ENCODE data around the gene ZKSCAN4. TPM values are rescaled to one million over a fixed set of nuclear protein-coding genes. Genes with fewer than 3 reads are reported as not detected.

ZKSCAN4 gene
- polyA plus RNA-seq, 1 of the 3 experiments (the other 2 are of a cell fraction), result 2.9 TPM

DNA sequence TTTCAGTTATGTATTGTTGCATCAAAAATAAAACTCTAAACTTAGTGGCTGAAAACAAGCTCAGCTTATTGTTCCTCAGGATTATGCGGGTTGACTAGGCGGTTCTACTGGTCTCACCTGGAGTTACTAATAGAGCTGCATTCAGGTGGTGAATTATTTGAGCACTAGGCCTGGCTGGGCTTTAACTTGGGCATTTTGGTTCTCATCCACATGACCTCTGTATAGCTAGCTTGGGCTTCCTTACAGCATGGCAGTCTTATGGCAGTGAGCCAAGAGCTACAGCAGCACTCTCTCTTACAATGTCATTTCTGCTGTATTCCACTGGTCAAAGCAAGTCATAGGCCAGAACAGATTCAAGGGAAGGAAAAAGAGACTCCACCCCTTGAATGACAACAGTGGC is 30.9 kb upstream of the ZKSCAN4 start:
- peaks cover 0 to 7% of the 10 kb centered on the region in 2 experiments; a peak in 2 of 4 replicates for H3K4me1 ChIP-seq (ENCODE audit: control insufficient read depth in 1 of 2, insufficient read depth in 2 of 2, low read depth in 1 of 2, low read length in 1 of 2)
- ChIA-PET POLR2A (interaction anchor here (1.7 to 2.6 kb wide), 2 partner anchors 16 to 53 kb away, joined by 5 to 14 read pairs; partner anchors contain the start of genes ZSCAN26 and ZSCAN31), CTCF (interaction anchor here (0.9 to 1.2 kb wide), 2 partner anchors 65 to 73 kb away, joined by 3 to 4 read pairs; no protein-coding TSS in a partner anchor)
- no peaks in the 10 kb centered on the region for H3K9me3 ChIP-seq
- TF ChIP-seq YY1 (IDR thresholded peaks at IDR 0.05; ENCODE audit: low read depth) (no peak), GATA2 (CRISPR knock-in tag; IDR thresholded peaks at IDR 0.05) (no peak), POLR2AphosphoS5 (IDR thresholded peaks at IDR 0.05; ENCODE audit: low read depth, low read length) (no peak), EP300 (IDR thresholded peaks at IDR 0.05; ENCODE audit: borderline replicate concordance in 1 of 2, low read depth in 1 of 2, low read length in 1 of 2) (no peak), RAD21 (IDR thresholded peaks at IDR 0.05; ENCODE audit: low read length) (no peak)
- H3K36me3 ChIP-seq (replicated peaks in 1 of 2; ENCODE audit: control insufficient read depth in 1 of 2, insufficient read depth in 2 of 2, low read length in 1 of 2), result peaks cover 32 to 44% of the 10 kb centered on the region in 2 experiments
- no peak overlapping the region for H2AFZ ChIP-seq (ENCODE audit: low read depth)
- WGBS (ENCODE audit: low lambda C conversion rate), result 100% methylated on average over 2 of the region's 2 CpGs
- no peaks in the 10 kb centered on the region for H4K20me1 ChIP-seq (ENCODE audit: insufficient read depth)
- no peaks in the 10 kb centered on the region for H3K9me2 ChIP-seq
- H3K27ac ChIP-seq (ENCODE audit: low read depth in 2 of 2, low read length in 1 of 2), result no peak overlapping the region
- peaks cover 22% of the 10 kb centered on the region; the same call in 1 of the 2 replicates for H3K79me2 ChIP-seq (ENCODE audit: insufficient read depth)
- peak overlapping the region in 1 of 2 experiments; percentile 93; a peak in 1 of 4 replicates for H3K4me3 ChIP-seq (ENCODE audit: low read depth in 2 of 2, low read length in 1 of 2)
- no peak overlapping the region for H3K4me2 ChIP-seq
- H3F3A ChIP-seq (replicated peaks; ENCODE audit: insufficient read depth), result peaks cover 4% of the 10 kb centered on the region
- DNase-seq, result no peak
- H3K9ac ChIP-seq, result no peak overlapping the region
- H3K27me3 ChIP-seq (ENCODE audit: insufficient read depth), result no peaks in the 10 kb centered on the region

DNA sequence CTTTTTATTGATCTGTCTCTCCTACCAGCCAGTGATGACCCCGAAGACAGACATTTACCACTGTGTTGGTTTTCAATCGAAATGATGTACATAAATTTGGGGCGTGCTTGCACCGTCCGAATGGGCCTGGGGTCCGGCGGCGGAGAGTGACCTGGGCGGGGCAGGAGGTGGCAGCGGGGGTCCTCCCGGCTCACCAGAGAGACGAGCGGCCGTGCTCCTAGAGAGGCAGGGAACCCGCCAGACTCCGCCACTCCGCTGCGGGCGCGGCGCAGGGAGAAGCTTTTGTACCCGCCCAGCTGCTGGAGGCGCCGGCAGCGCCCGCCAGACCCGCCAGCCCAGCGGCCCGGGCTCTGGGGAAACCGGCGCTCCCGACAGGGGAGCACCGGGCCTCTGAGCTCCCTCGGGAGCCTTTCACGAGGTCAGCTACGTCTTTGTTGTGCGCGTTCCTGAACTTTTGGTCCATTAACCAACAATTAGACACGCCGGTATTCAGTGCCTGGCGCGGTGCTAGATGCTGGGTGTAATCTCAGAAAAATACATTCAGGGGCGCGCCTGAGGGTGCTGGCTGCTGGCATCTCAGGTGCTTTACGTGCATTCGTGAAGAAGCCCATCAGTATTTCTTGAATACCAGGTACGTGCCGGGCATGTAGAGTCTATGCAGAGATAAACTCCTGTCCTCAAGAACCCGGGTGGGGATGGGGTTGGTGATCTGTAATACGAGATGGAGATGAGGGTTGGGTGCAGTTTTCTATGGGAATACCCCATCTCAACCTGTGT is 29.4 kb upstream of the ZKSCAN4 start, which contains the start of gene PGBD1:
Gene PGBD1, plus strand, starts transcription at position 285 of the 777 bp plus-strand sequence. CDS start 2,242 bp downstream, outside the sequence.
- WGBS (ENCODE audit: low lambda C conversion rate), result 2% methylated on average over 11 of the region's 50 CpGs
- Histone ChIP-seq H2AFZ (ENCODE audit: low read depth) (peak within 1 kb of the TSS; percentile 99), H3K4me1 (ENCODE audit: control insufficient read depth in 1 of 2, insufficient read depth in 2 of 2, low read depth in 1 of 2, low read length in 1 of 2) (peaks cover 0 to 7% of the 10 kb centered on the region in 2 experiments; a peak in 2 of 4 replicates), H3K9me2 (no peaks in the 10 kb centered on the region), H3F3A (replicated peaks; ENCODE audit: insufficient read depth) (peaks cover 8% of the 10 kb centered on the region), H3K9me3 (no peaks in the 10 kb centered on the region), H3K27me3 (ENCODE audit: insufficient read depth) (no peaks in the 10 kb centered on the region), H3K79me2 (ENCODE audit: insufficient read depth) (peaks cover 22% of the 10 kb centered on the region; the same call in 1 of the 2 replicates), H3K36me3 (replicated peaks in 1 of 2; ENCODE audit: control insufficient read depth in 1 of 2, insufficient read depth in 2 of 2, low read length in 1 of 2) (peaks cover 29 to 39% of the 10 kb centered on the region in 2 experiments), H3K4me3 (ENCODE audit: low read depth in 2 of 2, low read length in 1 of 2) (peak within 1 kb of the TSS; percentile 93 to 98), H4K20me1 (ENCODE audit: insufficient read depth) (no peaks in the 10 kb centered on the region), H3K27ac (ENCODE audit: low read depth in 2 of 2, low read length in 1 of 2) (peak within 1 kb of the TSS; percentile 35 to 83; a peak in 3 of 4 replicates), H3K4me2 (peak within 1 kb of the TSS; percentile 91), H3K9ac (peak within 1 kb of the TSS; percentile 72)
- POLR2A ChIA-PET, result interaction anchor here (0.8 to 2.8 kb wide), 9 partner anchors 11 to 177 kb away, joined by 3 to 22 read pairs (median 4); partner anchors contain the start of genes ZKSCAN3, ZSCAN26 and ZSCAN31
- CTCF ChIA-PET, result interaction anchor here (0.9 to 1.9 kb wide), 6 partner anchors 14 to 153 kb away, joined by 3 to 10 read pairs (median 4); partner anchors contain the start of gene ZSCAN26
- DNase-seq, result peak; percentile 92
- TF ChIP-seq SMC3 (IDR thresholded peaks at IDR 0.05; ENCODE audit: low read depth, low read length) (no peak), TEAD4 (IDR thresholded peaks at IDR 0.05; ENCODE audit: borderline replicate concordance, insufficient read depth) (no peak), FOSL2 (IDR thresholded peaks at IDR 0.05; ENCODE audit: borderline replicate concordance, low read depth) (no peak), EP300 (IDR thresholded peaks at IDR 0.05; ENCODE audit: borderline replicate concordance in 1 of 2, low read depth in 1 of 2, low read length in 1 of 2) (no peak), GATA2 (CRISPR knock-in tag; IDR thresholded peaks at IDR 0.05) (no peak), RCOR1 (IDR thresholded peaks at IDR 0.05; ENCODE audit: low read length) (no peak), FOXM1 (IDR thresholded peaks at IDR 0.05; ENCODE audit: low read depth) (no peak), YY1 (IDR thresholded peaks at IDR 0.05; ENCODE audit: low read depth) (peak; percentile 42), RXRA (IDR thresholded peaks at IDR 0.05; ENCODE audit: borderline replicate concordance, low read depth) (no peak), FOXJ3 (CRISPR knock-in tag; IDR thresholded peaks at IDR 0.05) (no peak), ELF1 (IDR thresholded peaks at IDR 0.05) (no peak), MXI1 (IDR thresholded peaks at IDR 0.05; ENCODE audit: low read depth, low read length) (peak; percentile 68; the same call in 1 of the 2 replicates)
- TF ChIP-seq, protein P1, sequence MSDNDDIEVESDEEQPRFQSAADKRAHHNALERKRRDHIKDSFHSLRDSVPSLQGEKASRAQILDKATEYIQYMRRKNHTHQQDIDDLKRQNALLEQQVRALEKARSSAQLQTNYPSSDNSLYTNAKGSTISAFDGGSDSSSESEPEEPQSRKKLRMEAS (IDR thresholded peaks at IDR 0.05; ENCODE audit: low read depth), result peak; percentile 30; the same call in 1 of the 2 replicates
- TF ChIP-seq, protein P2, sequence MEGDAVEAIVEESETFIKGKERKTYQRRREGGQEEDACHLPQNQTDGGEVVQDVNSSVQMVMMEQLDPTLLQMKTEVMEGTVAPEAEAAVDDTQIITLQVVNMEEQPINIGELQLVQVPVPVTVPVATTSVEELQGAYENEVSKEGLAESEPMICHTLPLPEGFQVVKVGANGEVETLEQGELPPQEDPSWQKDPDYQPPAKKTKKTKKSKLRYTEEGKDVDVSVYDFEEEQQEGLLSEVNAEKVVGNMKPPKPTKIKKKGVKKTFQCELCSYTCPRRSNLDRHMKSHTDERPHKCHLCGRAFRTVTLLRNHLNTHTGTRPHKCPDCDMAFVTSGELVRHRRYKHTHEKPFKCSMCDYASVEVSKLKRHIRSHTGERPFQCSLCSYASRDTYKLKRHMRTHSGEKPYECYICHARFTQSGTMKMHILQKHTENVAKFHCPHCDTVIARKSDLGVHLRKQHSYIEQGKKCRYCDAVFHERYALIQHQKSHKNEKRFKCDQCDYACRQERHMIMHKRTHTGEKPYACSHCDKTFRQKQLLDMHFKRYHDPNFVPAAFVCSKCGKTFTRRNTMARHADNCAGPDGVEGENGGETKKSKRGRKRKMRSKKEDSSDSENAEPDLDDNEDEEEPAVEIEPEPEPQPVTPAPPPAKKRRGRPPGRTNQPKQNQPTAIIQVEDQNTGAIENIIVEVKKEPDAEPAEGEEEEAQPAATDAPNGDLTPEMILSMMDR (IDR thresholded peaks at IDR 0.05), result no peak
- TF ChIP-seq, protein P3, sequence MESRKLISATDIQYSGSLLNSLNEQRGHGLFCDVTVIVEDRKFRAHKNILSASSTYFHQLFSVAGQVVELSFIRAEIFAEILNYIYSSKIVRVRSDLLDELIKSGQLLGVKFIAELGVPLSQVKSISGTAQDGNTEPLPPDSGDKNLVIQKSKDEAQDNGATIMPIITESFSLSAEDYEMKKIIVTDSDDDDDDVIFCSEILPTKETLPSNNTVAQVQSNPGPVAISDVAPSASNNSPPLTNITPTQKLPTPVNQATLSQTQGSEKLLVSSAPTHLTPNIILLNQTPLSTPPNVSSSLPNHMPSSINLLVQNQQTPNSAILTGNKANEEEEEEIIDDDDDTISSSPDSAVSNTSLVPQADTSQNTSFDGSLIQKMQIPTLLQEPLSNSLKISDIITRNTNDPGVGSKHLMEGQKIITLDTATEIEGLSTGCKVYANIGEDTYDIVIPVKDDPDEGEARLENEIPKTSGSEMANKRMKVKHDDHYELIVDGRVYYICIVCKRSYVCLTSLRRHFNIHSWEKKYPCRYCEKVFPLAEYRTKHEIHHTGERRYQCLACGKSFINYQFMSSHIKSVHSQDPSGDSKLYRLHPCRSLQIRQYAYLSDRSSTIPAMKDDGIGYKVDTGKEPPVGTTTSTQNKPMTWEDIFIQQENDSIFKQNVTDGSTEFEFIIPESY (IDR thresholded peaks at IDR 0.05; ENCODE audit: borderline replicate concordance, low read depth), result no peak
- TF ChIP-seq, protein P4, sequence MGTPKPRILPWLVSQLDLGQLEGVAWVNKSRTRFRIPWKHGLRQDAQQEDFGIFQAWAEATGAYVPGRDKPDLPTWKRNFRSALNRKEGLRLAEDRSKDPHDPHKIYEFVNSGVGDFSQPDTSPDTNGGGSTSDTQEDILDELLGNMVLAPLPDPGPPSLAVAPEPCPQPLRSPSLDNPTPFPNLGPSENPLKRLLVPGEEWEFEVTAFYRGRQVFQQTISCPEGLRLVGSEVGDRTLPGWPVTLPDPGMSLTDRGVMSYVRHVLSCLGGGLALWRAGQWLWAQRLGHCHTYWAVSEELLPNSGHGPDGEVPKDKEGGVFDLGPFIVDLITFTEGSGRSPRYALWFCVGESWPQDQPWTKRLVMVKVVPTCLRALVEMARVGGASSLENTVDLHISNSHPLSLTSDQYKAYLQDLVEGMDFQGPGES (IDR thresholded peaks at IDR 0.05; ENCODE audit: low read depth, low read length), result no peak
- TF ChIP-seq, protein P5, sequence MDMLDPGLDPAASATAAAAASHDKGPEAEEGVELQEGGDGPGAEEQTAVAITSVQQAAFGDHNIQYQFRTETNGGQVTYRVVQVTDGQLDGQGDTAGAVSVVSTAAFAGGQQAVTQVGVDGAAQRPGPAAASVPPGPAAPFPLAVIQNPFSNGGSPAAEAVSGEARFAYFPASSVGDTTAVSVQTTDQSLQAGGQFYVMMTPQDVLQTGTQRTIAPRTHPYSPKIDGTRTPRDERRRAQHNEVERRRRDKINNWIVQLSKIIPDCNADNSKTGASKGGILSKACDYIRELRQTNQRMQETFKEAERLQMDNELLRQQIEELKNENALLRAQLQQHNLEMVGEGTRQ (IDR thresholded peaks at IDR 0.05; ENCODE audit: borderline replicate concordance, low read depth, low read length), result no peak

Data from SK-N-SH (cell line).